ENCODE data around the gene CLCNKB.
"Not testable (repeated sequence)": the region's sequence is repeated elsewhere in the genome, so short reads cannot be mapped to it uniquely, and the experiment has no call there.

DNA sequence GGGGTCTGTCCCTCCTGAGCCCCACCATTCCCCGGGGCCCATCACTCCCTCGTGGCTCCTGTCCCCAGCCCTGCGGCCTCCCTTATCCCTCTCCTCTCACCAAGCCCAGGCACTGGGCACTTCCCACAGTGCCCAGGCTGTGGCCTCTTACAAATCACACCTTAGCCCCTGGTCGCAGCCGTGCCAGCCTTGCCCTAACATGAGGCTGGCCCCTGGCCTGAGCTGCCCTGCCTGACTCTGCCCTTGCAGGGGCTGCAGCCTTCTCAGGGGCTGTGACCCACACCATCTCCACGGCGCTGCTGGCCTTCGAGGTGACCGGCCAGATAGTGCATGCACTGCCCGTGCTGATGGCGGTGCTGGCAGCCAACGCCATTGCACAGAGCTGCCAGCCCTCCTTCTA lies 8.4 kb downstream of the CLCNKB start:
- TF ChIP-seq, protein P1, sequence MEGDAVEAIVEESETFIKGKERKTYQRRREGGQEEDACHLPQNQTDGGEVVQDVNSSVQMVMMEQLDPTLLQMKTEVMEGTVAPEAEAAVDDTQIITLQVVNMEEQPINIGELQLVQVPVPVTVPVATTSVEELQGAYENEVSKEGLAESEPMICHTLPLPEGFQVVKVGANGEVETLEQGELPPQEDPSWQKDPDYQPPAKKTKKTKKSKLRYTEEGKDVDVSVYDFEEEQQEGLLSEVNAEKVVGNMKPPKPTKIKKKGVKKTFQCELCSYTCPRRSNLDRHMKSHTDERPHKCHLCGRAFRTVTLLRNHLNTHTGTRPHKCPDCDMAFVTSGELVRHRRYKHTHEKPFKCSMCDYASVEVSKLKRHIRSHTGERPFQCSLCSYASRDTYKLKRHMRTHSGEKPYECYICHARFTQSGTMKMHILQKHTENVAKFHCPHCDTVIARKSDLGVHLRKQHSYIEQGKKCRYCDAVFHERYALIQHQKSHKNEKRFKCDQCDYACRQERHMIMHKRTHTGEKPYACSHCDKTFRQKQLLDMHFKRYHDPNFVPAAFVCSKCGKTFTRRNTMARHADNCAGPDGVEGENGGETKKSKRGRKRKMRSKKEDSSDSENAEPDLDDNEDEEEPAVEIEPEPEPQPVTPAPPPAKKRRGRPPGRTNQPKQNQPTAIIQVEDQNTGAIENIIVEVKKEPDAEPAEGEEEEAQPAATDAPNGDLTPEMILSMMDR (IDR thresholded peaks at IDR 0.05) = not testable (repeated sequence)
- TF ChIP-seq POLR2A, EP300 (IDR thresholded peaks at IDR 0.05): not testable (repeated sequence)
